IMR-90 (cell line): Measurements from ENCODE around the gene MYBPHL. TPM values are rescaled to one million over a fixed set of nuclear protein-coding genes. Genes with fewer than 3 reads are reported as not detected.

Experiments used
- ATAC-seq: fragments of 200-7000 bp; cut with Tn5 transposase; 2 replicates; pipeline ENCODE4 v1.9.1; 2020; ENCODE audit warnings: low read depth, mild to moderate bottlenecking, moderate library complexity
- BruUV-seq: library from RNA; stranded (reverse); fragments of 400-500 nt; replicated peaks from 2 replicates; lab custom pipeline; 2021; lab: Mats Ljungman, UMichigan
- CTCF ChIA-PET: fragments of 300-600 bp; formaldehyde crosslinking; extraction: SDS; loops from one replicate; lab custom pipeline; 2021; ENCODE audit warnings: antibody characterized with exemption; lab: Yijun Ruan, JAX
- POLR2A ChIA-PET: fragments of 300-600 bp; sonication (Branson Sonifier 250); formaldehyde crosslinking; loops from one replicate; lab custom pipeline; 2022; ENCODE audit warnings: antibody characterized with exemption; ENCODE audit not compliant: unreplicated experiment; lab: Charles Lee
- DNase-seq: peaks from one replicate; pipeline ENCODE4 v3.0.0; 2013
- H2AFZ ChIP-seq: replicated peaks from 2 replicates; pipeline ENCODE3; 2013; ENCODE audit warnings: low read length, mild to moderate bottlenecking; ENCODE audit not compliant: poor library complexity
- H2AK5ac ChIP-seq: 2 replicates; pipeline ENCODE4 v1.6.1; 2013; ENCODE audit warnings: low read depth, low read length, inconsistent platforms
- H2AK9ac ChIP-seq: replicated peaks from 2 replicates; pipeline ENCODE3; 2013; ENCODE audit warnings: mild to moderate bottlenecking, low read depth, low read length, moderate library complexity; ENCODE audit not compliant: poor library complexity
- H2BK120ac ChIP-seq: 2 replicates; pipeline ENCODE4 v1.6.1; 2013; ENCODE audit warnings: low read depth, low read length, inconsistent platforms
- H2BK15ac ChIP-seq: 3 replicates; pipeline ENCODE4 v1.6.1; 2013; ENCODE audit warnings: low read depth, low read length, inconsistent platforms
- H2BK20ac ChIP-seq: 2 replicates; pipeline ENCODE4 v1.6.1; 2013; ENCODE audit warnings: low read depth, mild to moderate bottlenecking, inconsistent platforms, low read length, moderate library complexity
- H2BK5ac ChIP-seq: 2 replicates; pipeline ENCODE4 v1.6.1; 2013; ENCODE audit warnings: mild to moderate bottlenecking, low read depth, low read length, inconsistent platforms; ENCODE audit not compliant: poor library complexity, severe bottlenecking
- H3K14ac ChIP-seq: replicated peaks from 2 replicates; pipeline ENCODE4 v1.6.1; 2013; ENCODE audit warnings: low read depth, low read length, inconsistent platforms
- H3K18ac ChIP-seq: 2 replicates; pipeline ENCODE4 v1.6.1; 2013; ENCODE audit warnings: low read depth, low read length, control low read depth
- H3K23ac ChIP-seq: 2 replicates; pipeline ENCODE4 v1.6.1; 2013; ENCODE audit warnings: low read depth, low read length, inconsistent platforms
- H3K27ac ChIP-seq: 2 replicates; pipeline ENCODE4 v1.5.1; 2013; ENCODE audit warnings: mild to moderate bottlenecking, control low read depth, low read length; ENCODE audit not compliant: insufficient read depth
- H3K27me3 ChIP-seq: 2 replicates; pipeline ENCODE4 v1.6.1; 2013; ENCODE audit warnings: low read length; ENCODE audit not compliant: control insufficient read depth, insufficient read depth
- H3K36me3 ChIP-seq: 2 replicates; pipeline ENCODE4 v1.6.1; 2013; ENCODE audit warnings: low read length, mixed read lengths; ENCODE audit not compliant: control insufficient read depth, insufficient read depth
- H3K4ac ChIP-seq: 2 replicates; pipeline ENCODE4 v1.6.1; 2013; ENCODE audit warnings: low read depth, low read length, inconsistent platforms
- H3K4me1 ChIP-seq: 2 replicates; pipeline ENCODE4 v1.6.1; 2013; ENCODE audit warnings: low read length, mixed read lengths; ENCODE audit not compliant: control insufficient read depth, insufficient read depth
- H3K4me2 ChIP-seq: 2 replicates; pipeline ENCODE4 v1.6.1; 2013; ENCODE audit warnings: low read depth, mild to moderate bottlenecking, control low read depth, low read length, moderate library complexity
- H3K4me3 ChIP-seq: 2 replicates; pipeline ENCODE4 v1.5.1; 2013; ENCODE audit warnings: low read depth, mild to moderate bottlenecking, control low read depth, low read length, moderate library complexity; ENCODE audit not compliant: insufficient read depth
- H3K56ac ChIP-seq: 2 replicates; pipeline ENCODE4 v1.6.1; 2013; ENCODE audit warnings: low read length, inconsistent platforms; ENCODE audit not compliant: insufficient read depth; ENCODE audit errors: extremely low read depth
- H3K79me1 ChIP-seq, 2 experiments: 2 replicates each; pipeline ENCODE4 v1.6.1; 2013; ENCODE audit warnings: low read length in 2 of 2, inconsistent platforms in 1 of 2, low read depth in 1 of 2
- H3K9ac ChIP-seq: 2 replicates; pipeline ENCODE4 v1.6.1; 2013; ENCODE audit warnings: low read depth, low read length, control low read depth
- H3K9me1 ChIP-seq: 2 replicates; pipeline ENCODE4 v1.6.1; 2013; ENCODE audit warnings: low read length, inconsistent platforms; ENCODE audit not compliant: insufficient read depth
- H3K9me3 ChIP-seq: 2 replicates; pipeline ENCODE4 v1.6.1; 2013; ENCODE audit warnings: low read length; ENCODE audit not compliant: control insufficient read depth, insufficient read depth
- H4K20me1 ChIP-seq: 2 replicates; pipeline ENCODE4 v1.6.1; 2013; ENCODE audit warnings: low read length, inconsistent platforms; ENCODE audit not compliant: insufficient read depth
- H4K5ac ChIP-seq: 2 replicates; pipeline ENCODE4 v1.6.1; 2013; ENCODE audit warnings: mild to moderate bottlenecking, low read depth, low read length, control low read depth
- H4K8ac ChIP-seq, 2 experiments: 2 replicates each; pipeline ENCODE4 v1.6.1; 2013; ENCODE audit warnings: low read depth in 2 of 2, low read length in 2 of 2, control low read depth in 1 of 2, inconsistent platforms in 1 of 2
- H4K91ac ChIP-seq: 2 replicates; pipeline ENCODE4 v1.6.1; 2013; ENCODE audit warnings: low read depth, low read length, inconsistent platforms; ENCODE audit not compliant: insufficient read depth
- BHLHE40 ChIP-seq: fragments of 150-350 bp; IDR thresholded peaks from 2 replicates; pipeline ENCODE4 v1.6.1; 2016; ENCODE audit warnings: mild to moderate bottlenecking, low read depth, low read length
- CEBPB ChIP-seq: IDR thresholded peaks from 2 replicates; pipeline ENCODE4 v1.6.1; 2012; ENCODE audit warnings: low read depth, low read length, improper control_type of control experiment
- CHD1 ChIP-seq: IDR thresholded peaks from 2 replicates; pipeline ENCODE4 v1.6.1; 2012; ENCODE audit warnings: low read depth, low read length, improper control_type of control experiment
- CTCF ChIP-seq: conservative IDR thresholded peaks from 2 replicates; pipeline ENCODE4 v1.5.1; 2012; ENCODE audit warnings: mild to moderate bottlenecking, low read depth, low read length, improper control_type of control experiment
- ELK1 ChIP-seq: fragments of 150-350 bp; IDR thresholded peaks from 2 replicates; pipeline ENCODE4 v1.6.1; 2016; ENCODE audit warnings: low read depth, mild to moderate bottlenecking, low read length, moderate library complexity, borderline replicate concordance
- FOS ChIP-seq: fragments of 150-350 bp; IDR thresholded peaks from 2 replicates; pipeline ENCODE4 v1.6.1; 2016; ENCODE audit warnings: low read depth, low read length
- MAFK ChIP-seq: IDR thresholded peaks from 2 replicates; pipeline ENCODE4 v1.6.1; 2012; ENCODE audit warnings: low read depth, low read length, improper control_type of control experiment
- MAZ ChIP-seq: IDR thresholded peaks from 2 replicates; pipeline ENCODE4 v1.6.1; 2012; ENCODE audit warnings: low read depth, mild to moderate bottlenecking, low read length, improper control_type of control experiment, moderate library complexity, borderline replicate concordance
- MXI1 ChIP-seq: IDR thresholded peaks from 2 replicates; pipeline ENCODE4 v1.6.1; 2012; ENCODE audit warnings: low read depth, mild to moderate bottlenecking, low read length, moderate library complexity, borderline replicate concordance
- NFE2L2 ChIP-seq: fragments of 150-350 bp; IDR thresholded peaks from 2 replicates; pipeline ENCODE4 v1.6.1; 2016; ENCODE audit warnings: low read depth, mild to moderate bottlenecking, low read length
- POLR2A ChIP-seq: IDR thresholded peaks from 2 replicates; pipeline ENCODE4 v1.6.1; 2012; ENCODE audit warnings: mild to moderate bottlenecking, low read depth, low read length
- RAD21 ChIP-seq: IDR thresholded peaks from 2 replicates; pipeline ENCODE4 v1.6.1; 2012; ENCODE audit warnings: low read length, improper control_type of control experiment
- RCOR1 ChIP-seq: IDR thresholded peaks from 2 replicates; pipeline ENCODE4 v1.6.1; 2012; ENCODE audit warnings: mild to moderate bottlenecking, low read length, improper control_type of control experiment; ENCODE audit not compliant: insufficient replicate concordance
- RFX5 ChIP-seq: IDR thresholded peaks from 2 replicates; pipeline ENCODE4 v1.8.0; 2012; ENCODE audit warnings: low read depth, mild to moderate bottlenecking, low read length, moderate library complexity
- SMC3 ChIP-seq: fragments of 150-350 bp; IDR thresholded peaks from 2 replicates; pipeline ENCODE4 v1.6.1; 2016; ENCODE audit warnings: low read depth, mild to moderate bottlenecking, antibody characterized with exemption, low read length, moderate library complexity
- USF2 ChIP-seq: fragments of 150-350 bp; IDR thresholded peaks from 2 replicates; pipeline ENCODE4 v1.6.1; 2017; ENCODE audit warnings: mild to moderate bottlenecking, antibody characterized with exemption, low read length, low read depth
- WGBS, 2 experiments: methylation state at CpG; one replicate each; pipeline versions ENCODE4 v1.1.5 to v1.1.7; 2013; ENCODE audit warnings: missing lambda C conversion rate in 2 of 2; ENCODE audit not compliant: insufficient read length in 1 of 2; ENCODE audit errors: extremely low coverage in 2 of 2; 5-methylcytosine and 5-hydroxymethylcytosine counted together
- dilution Hi-C: fragments of 300-500 bp; cut with HindIII; formaldehyde crosslinking; loops from one replicate; pipeline ENCODE4 v1.14.3; 2018; ENCODE audit warnings: low sequenced_read_pairs; ENCODE audit not compliant: unreplicated experiment
- in situ Hi-C: fragments of 300-500 bp; cut with MboI; formaldehyde crosslinking; loops from 3 replicates; pipeline ENCODE4 v1.14.3; 2019; ENCODE audit warnings: low sequenced_read_pairs, inconsistent platforms, mixed read lengths
- intact Hi-C: fragments of 100-400 bp; cut with micrococcal nuclease; formaldehyde crosslinking; loops from 2 replicates; pipeline ENCODE4 v1.10.0; 2022
- polyA plus RNA-seq, 3 experiments: library from polyadenylated mRNA; depleted of rRNA; stranded (reverse); fragments of >200 nt; gene quantifications; 2 replicates each; pipeline ENCODE4 v1.2.3, GENCODE V29; 2012; ENCODE audit warnings: low replicate concordance in 1 of 3
- total RNA-seq: library from RNA; depleted of rRNA; stranded (reverse); fragments of >200 nt; gene quantifications from 2 replicates; pipeline ENCODE4 v1.2.3, GENCODE V29; 2012

The MYBPHL gene
- total and polyA plus RNA-seq, 2 of the 4 experiments (the other 2 are of a cell fraction): 0.07 TPM; not detected in 1

- peaks cover 20% of the 10 kb centered on the region for H3K9me1 ChIP-seq
- no peaks in the 10 kb centered on the region for H3K9me3 ChIP-seq
- in situ Hi-C loops (no loop called here), intact Hi-C loops (no loop called here), dilution Hi-C loops (no loop called here)
- POLR2A ChIA-PET: no interaction called here
- no peak overlapping the region for H4K5ac ChIP-seq
- WGBS, 2 experiments: no CpG with 5 or more reads among the region's 4 CpGs
- no peak overlapping the region for H2BK15ac ChIP-seq
- no peak overlapping the region for H3K27ac ChIP-seq
- CTCF ChIA-PET: no interaction called here
- peaks cover 30% of the 10 kb centered on the region for H3K36me3 ChIP-seq
- H3K4ac ChIP-seq: no peak overlapping the region
- H3K79me1 ChIP-seq: no peaks in the 10 kb centered on the region
- no peaks in the 10 kb centered on the region; the same call in 1 of the 2 replicates for H4K20me1 ChIP-seq
- no peak overlapping the region for H3K4me2 ChIP-seq
- H2BK5ac ChIP-seq: peak overlapping the region; percentile 4
- 0 out of 2 replicates have a peak overlapping the region, but pooled peaks have one; percentile 11 for H3K23ac ChIP-seq
- no peak for ATAC-seq
- no peak overlapping the region for H3K18ac ChIP-seq
- H2AK5ac ChIP-seq: no peak overlapping the region
- H4K8ac ChIP-seq: no peak overlapping the region
- no peak overlapping the region for H4K91ac ChIP-seq
- no peaks in the 10 kb centered on the region for H3K27me3 ChIP-seq
- TF ChIP-seq POLR2A: no peak
- TF ChIP-seq CEBPB: no peak
- no peak for TF ChIP-seq MXI1
- TF ChIP-seq CHD1: no peak
- TF ChIP-seq USF2: no peak
- no peak for TF ChIP-seq MAFK
- TF ChIP-seq ELK1: no peak
- no peak for TF ChIP-seq RAD21
- no peak for TF ChIP-seq CTCF
- no peak for TF ChIP-seq NFE2L2
- TF ChIP-seq RCOR1: no peak
- no peak for TF ChIP-seq RFX5
- no peak for TF ChIP-seq FOS
- TF ChIP-seq MAZ: no peak
- no peak for TF ChIP-seq SMC3
- no peak for TF ChIP-seq BHLHE40
- no TSS peak for BruUV-seq
- no peak overlapping the region for H2AK9ac ChIP-seq
- no peak overlapping the region for H3K4me3 ChIP-seq
- peaks cover 6% of the 10 kb centered on the region for H3K4me1 ChIP-seq
- H2AFZ ChIP-seq: peak overlapping the region; percentile 36
- no peak overlapping the region for H3K14ac ChIP-seq
- H2BK120ac ChIP-seq: no peak overlapping the region
- DNase-seq: no peak
- no peak overlapping the region for H3K9ac ChIP-seq
- H2BK20ac ChIP-seq: no peak overlapping the region
- no peak overlapping the region for H3K56ac ChIP-seq
Measured at GRCh38 chr1:109315288-109315687, 8.5 kb upstream of the MYBPHL start.
